Measurements from ENCODE around the gene ARHGEF28. TPM values are rescaled to one million over a fixed set of nuclear protein-coding genes. Genes with fewer than 3 reads are reported as not detected.

ARHGEF28 gene
- total and polyA plus RNA-seq, 2 of the 13 experiments (the other 11 are each of a cell fraction or from before 2014, with no cell fraction given): 17.4 to 34.1 TPM

- TF ChIP-seq EHMT2 (IDR thresholded peaks at IDR 0.05; ENCODE audit: borderline replicate concordance, low read depth, low read length) (no peak), JDP2 (CRISPR knock-in tag; IDR thresholded peaks at IDR 0.05; ENCODE audit: borderline replicate concordance) (no peak), EZH2 (conservative IDR thresholded peaks at IDR 0.05; ENCODE audit: low read depth, low read length) (no peak), ZSCAN30 (CRISPR knock-in tag; IDR thresholded peaks at IDR 0.05) (no peak), HNRNPH1 (optimal IDR thresholded peaks at IDR 0.05; ENCODE audit: low read depth, low read length) (no peak)
Measured at GRCh38 chr5:73726606-73727231, 100.7 kb downstream of the ARHGEF28 start (continued).

DNA sequence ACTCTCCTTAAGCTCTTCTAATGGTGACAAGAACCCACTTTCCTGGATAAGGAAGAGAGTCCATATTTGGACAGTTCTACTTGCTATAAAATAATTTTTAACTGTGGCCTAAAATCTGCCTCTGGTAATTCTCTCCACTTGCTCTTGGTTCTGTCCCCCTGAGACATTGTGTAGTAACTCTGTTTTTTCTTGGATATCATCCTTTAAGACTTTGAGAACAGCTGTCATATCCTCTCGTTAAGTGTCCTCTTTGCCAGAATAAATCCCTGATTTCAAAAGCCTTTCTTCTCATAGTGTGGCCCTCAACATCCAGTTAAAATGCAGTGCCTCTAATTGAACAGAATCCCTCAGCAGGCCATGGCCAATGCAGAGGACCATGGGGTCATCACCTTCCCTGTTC, 101.5 kb downstream of the ARHGEF28 start:
- Histone ChIP-seq H3K27ac (ENCODE audit: extremely low read length, insufficient read depth, low read length) (peak overlapping the region; percentile 2), H3K36me3 (replicated peaks in 1 of 2; ENCODE audit: control insufficient read depth in 1 of 2, insufficient read depth in 2 of 2, low read length in 2 of 2) (no peaks in the 10 kb centered on the region), H3K27me3 (ENCODE audit: control insufficient read depth in 1 of 2, insufficient read depth in 2 of 2, low read length in 2 of 2) (no peaks in the 10 kb centered on the region), H4K20me1 (ENCODE audit: insufficient read depth, low read length) (no peaks in the 10 kb centered on the region), H3K9ac (ENCODE audit: insufficient read depth, low read depth, low read length) (no peak overlapping the region), H3K4me1 (ENCODE audit: insufficient read depth, low read length) (peaks cover 67% of the 10 kb centered on the region), H3K4me2 (ENCODE audit: low read depth, low read length) (no peak overlapping the region), H3K79me2 (ENCODE audit: insufficient read depth, low read length) (peaks cover 7% of the 10 kb centered on the region), H3K9me3 (ENCODE audit: low read length) (no peaks in the 10 kb centered on the region), H3K4me3 (replicated peaks in 1 of 3; ENCODE audit: insufficient read depth in 1 of 3, low read depth in 2 of 3, low read length in 3 of 3) (no peak overlapping the region), H2AFZ (ENCODE audit: low read length) (no peak overlapping the region)
- no peak for FAIRE-seq
- TF ChIP-seq ZNF274 (CRISPR knock-in tag; IDR thresholded peaks at IDR 0.05) (no peak), ZMYM4 (CRISPR knock-in tag; IDR thresholded peaks at IDR 0.05) (0 out of 2 replicates have a peak, but pooled peaks have one; percentile 6)
- ATAC-seq: no peak
- POLR2A ChIA-PET: interaction anchor here (2.6 kb wide), 1 partner anchor 49 kb away, joined by 7 read pairs; no protein-coding TSS in a partner anchor
- in situ Hi-C loops (cut with HindIII; ENCODE audit: extremely low pct_ligation_motif_present, low pct_unique_long_range_greater_than_20kb): no loop called here
- intact Hi-C loops (cut with micrococcal nuclease; ENCODE audit: unreplicated experiment): loop anchor here (5.0 kb wide), 2 partner anchors 35 to 65 kb away; no protein-coding TSS in a partner anchor
- 96% methylated on average over 1 of the region's 1 CpG for WGBS (ENCODE audit: low lambda C conversion rate)
- no peak for DNase-seq (ENCODE audit: low spot score)
- CTCF ChIA-PET (ENCODE audit: low intra/inter-chr PET ratio, low total read pairs): no interaction called here
- BruUV-seq (replicated peaks): no TSS peak
